IPS-18a (cell line): Measurements from ENCODE around the gene PRUNE2.

Experiments
- H3K27ac ChIP-seq: one replicate; pipeline ENCODE4 v1.5.1; 2013; ENCODE audit warnings: low read length
- H3K27me3 ChIP-seq: one replicate; pipeline ENCODE4 v1.6.1; 2013; ENCODE audit warnings: mild to moderate bottlenecking, low read length; ENCODE audit not compliant: control insufficient read depth, insufficient read depth
- H3K36me3 ChIP-seq: one replicate; pipeline ENCODE4 v1.6.1; 2013; ENCODE audit warnings: low read depth, low read length; ENCODE audit not compliant: control insufficient read depth
- H3K4me1 ChIP-seq: one replicate; pipeline ENCODE4 v1.6.1; 2013; ENCODE audit warnings: low read depth, low read length; ENCODE audit not compliant: control insufficient read depth
- H3K4me3 ChIP-seq: one replicate; pipeline ENCODE4 v1.5.1; 2013; ENCODE audit warnings: low read length
- H3K9ac ChIP-seq: one replicate; pipeline ENCODE4 v1.6.1; 2013; ENCODE audit warnings: mild to moderate bottlenecking, low read length, moderate library complexity
- H3K9me3 ChIP-seq: one replicate; pipeline ENCODE4 v1.6.1; 2013; ENCODE audit warnings: low read depth, low read length; ENCODE audit not compliant: control insufficient read depth

PRUNE2 gene

DNA sequence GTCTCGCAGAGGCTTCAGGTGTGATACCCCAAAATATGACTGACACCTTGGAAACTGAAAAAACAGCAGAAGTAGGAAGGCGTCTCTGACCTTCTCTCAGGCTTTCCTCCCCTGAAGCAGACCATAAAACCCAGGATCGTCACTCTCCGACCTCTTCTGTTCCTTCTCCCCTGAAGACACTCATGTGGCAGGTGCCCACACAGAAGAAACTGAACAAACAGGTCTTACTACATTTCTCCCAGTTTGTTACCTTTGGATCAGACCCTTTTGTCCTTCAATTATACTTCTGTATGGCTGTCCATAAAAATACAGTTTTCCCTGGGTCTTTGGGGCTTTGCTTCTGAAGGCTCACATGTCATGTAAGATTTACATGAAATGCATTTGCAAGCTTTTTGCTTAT is 10.3 kb upstream of the PRUNE2 start:
- Histone ChIP-seq H3K4me1 (no peaks in the 10 kb centered on the region), H3K9ac (no peak overlapping the region), H3K4me3 (no peak overlapping the region), H3K36me3 (no peaks in the 10 kb centered on the region), H3K27me3 (no peaks in the 10 kb centered on the region), H3K9me3 (no peaks in the 10 kb centered on the region), H3K27ac (no peak overlapping the region)

DNA sequence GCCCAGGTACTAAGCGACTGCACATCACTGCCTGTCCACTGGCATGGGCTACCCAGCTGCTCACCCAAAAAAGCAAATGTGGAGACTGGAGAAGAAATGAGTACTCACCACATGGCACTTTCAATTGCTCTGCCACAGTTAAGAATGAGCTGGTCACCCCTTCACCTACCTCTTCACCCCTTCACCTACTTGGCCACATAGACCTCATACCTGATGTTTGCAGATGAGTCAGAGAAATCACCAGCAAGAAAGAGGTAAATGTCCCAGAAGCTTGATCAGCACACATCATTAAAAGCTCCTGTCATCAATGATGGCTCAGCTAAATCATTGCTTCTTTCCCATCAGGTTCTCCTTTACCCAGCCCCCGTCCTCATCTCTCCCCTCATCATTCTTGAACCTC is 7.6 kb upstream of the PRUNE2 start:
- no peak overlapping the region for H3K4me3 ChIP-seq
- no peak overlapping the region for H3K9ac ChIP-seq
- no peaks in the 10 kb centered on the region for H3K36me3 ChIP-seq
- peaks cover 2% of the 10 kb centered on the region for H3K27me3 ChIP-seq
- H3K4me1 ChIP-seq = no peaks in the 10 kb centered on the region
- H3K9me3 ChIP-seq = no peaks in the 10 kb centered on the region
- no peak overlapping the region for H3K27ac ChIP-seq

DNA sequence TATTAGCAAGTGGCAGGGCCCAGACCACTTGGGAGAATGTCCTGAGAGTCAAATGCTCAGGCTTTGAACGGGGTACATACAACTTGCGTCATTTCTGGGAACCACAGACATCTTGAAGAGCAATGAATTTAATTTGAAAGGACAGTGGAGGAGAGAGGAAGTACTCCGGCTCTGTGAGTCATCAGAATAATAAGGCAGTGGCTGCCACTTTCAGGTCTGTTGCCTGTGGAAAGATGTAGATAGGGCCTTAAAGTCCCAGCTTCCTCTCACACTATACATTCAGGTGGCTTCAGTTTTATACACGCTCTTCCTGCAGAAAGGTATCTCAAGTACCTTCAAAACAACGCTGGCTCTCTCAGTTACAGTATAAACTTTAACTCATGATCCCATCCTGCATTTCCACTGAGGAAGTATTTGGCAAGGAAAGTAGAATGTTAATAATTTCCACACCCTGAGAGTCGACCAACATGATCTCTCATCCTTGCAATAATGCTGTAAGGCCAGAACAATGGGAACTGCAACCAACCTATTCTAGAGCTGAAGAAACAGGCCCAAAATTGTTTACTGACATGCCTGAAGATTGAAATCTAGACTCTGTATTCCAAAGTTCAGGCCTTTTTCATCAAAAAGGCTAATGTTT is 6.8 kb upstream of the PRUNE2 start:
- H3K9me3 ChIP-seq = no peaks in the 10 kb centered on the region
- no peak overlapping the region for H3K9ac ChIP-seq
- H3K4me3 ChIP-seq = no peak overlapping the region
- H3K27ac ChIP-seq = no peak overlapping the region
- H3K4me1 ChIP-seq = no peaks in the 10 kb centered on the region
- peaks cover 9% of the 10 kb centered on the region for H3K27me3 ChIP-seq
- H3K36me3 ChIP-seq = no peaks in the 10 kb centered on the region

DNA sequence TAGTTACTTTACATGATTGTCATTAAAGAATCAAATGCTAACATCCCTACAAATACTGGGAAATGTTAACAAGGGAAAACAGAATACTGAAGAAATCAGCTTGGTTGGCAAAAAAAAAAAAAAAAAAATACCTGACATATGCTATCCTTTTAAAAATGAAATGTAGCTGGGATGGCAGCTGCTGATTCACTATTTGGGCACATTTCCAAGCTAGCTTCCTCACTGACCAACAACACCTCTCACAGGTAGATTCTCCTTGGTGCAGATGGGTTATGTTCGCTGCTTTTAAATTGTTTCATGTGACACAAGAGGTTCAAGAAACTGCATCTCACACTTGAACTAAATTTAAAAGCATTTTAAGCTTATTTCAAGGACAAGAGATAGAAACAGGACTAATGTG is 6.1 kb upstream of the PRUNE2 start:
- Histone ChIP-seq H3K4me3 (no peak overlapping the region), H3K9ac (no peak overlapping the region), H3K4me1 (no peaks in the 10 kb centered on the region), H3K27me3 (peaks cover 17% of the 10 kb centered on the region), H3K36me3 (no peaks in the 10 kb centered on the region), H3K27ac (no peak overlapping the region), H3K9me3 (no peaks in the 10 kb centered on the region)

DNA sequence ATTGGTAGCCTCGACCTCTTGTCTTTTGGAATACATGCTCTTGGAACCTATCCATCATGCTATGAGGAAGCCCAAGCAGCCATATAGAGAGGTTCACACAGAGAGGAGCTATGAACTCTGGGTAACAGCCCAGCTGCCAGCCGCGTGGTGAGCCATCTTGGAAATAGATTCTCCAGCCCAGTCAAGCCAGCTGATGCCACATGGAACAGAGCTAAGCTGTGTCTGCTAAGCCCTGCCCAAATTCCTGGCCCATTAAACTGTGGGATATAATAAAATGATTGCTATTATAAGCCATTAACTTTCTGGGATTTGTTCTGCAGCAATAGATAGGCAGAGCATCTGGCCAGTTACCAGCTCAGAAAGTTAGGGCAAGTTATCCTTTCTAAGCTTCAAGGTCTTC is 4.9 kb upstream of the PRUNE2 start:
- no peak overlapping the region for H3K4me3 ChIP-seq
- H3K9me3 ChIP-seq = no peaks in the 10 kb centered on the region
- H3K4me1 ChIP-seq = no peaks in the 10 kb centered on the region
- H3K9ac ChIP-seq = no peak overlapping the region
- H3K36me3 ChIP-seq = no peaks in the 10 kb centered on the region
- H3K27ac ChIP-seq = no peak overlapping the region
- peaks cover 23% of the 10 kb centered on the region for H3K27me3 ChIP-seq

DNA sequence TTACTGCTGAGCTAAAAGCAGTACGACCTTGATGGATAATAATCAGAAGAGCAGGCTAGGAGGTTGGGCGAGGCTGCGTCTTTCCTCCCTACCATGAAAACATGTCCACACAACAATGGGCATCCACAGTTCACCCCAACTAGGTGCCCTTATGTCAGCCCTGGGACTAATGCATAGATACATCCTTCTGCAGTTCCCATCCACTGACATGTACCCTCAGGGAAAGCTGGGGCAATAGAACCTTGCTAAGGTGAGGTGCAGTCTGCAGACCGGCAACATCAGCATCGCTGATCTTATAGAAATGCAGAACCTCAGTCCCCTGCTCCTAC is 697 bp upstream of the PRUNE2 start:
- peak overlapping the region; percentile 94 for H3K4me3 ChIP-seq
- no peak overlapping the region for H3K9ac ChIP-seq
- H3K27me3 ChIP-seq = peaks cover 43% of the 10 kb centered on the region
- H3K9me3 ChIP-seq = no peaks in the 10 kb centered on the region
- H3K36me3 ChIP-seq = no peaks in the 10 kb centered on the region
- peaks cover 12% of the 10 kb centered on the region for H3K4me1 ChIP-seq
- no peak overlapping the region for H3K27ac ChIP-seq

DNA sequence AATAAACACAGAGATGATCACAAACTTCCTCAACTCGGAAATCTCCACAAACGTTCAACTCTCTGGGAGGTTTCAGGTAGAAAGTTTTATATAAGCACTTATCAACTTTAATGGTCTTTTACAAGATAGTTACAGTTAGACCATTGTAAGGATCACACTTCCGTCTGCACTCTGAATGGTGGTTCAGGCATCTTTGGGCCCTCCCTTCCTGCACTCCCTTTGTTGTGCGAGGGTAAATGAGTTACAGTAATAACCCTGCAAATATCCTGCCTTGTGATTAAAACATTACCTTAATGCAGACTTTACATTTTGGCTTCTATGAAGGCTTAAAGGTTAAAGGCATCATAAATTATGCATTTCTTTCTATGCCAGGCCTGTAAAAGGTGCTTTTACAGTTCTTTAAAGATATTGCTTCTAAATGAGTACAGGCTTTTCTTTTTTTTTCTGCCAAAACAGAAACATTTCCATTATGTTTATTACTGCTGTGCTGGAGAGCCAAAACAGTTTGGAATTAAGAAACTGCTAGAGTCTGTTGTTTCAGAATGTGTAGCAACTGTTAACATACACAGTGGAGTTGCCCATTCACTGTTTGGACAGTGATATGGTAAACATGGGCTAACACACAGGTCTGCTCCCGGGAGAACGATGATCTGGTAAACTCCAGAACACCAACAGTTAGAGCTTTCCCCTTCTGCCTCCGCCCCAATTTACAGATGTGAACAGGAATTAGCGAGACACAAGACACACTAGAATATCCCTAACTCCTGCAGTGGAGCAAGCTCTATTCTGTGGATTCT is 1.1 kb downstream of the PRUNE2 start:
- peaks cover 43% of the 10 kb centered on the region for H3K27me3 ChIP-seq
- H3K9me3 ChIP-seq = no peaks in the 10 kb centered on the region
- peaks cover 12% of the 10 kb centered on the region for H3K4me1 ChIP-seq
- H3K27ac ChIP-seq = no peak overlapping the region
- no peaks in the 10 kb centered on the region for H3K36me3 ChIP-seq
- H3K4me3 ChIP-seq = peak overlapping the region; percentile 94
- H3K9ac ChIP-seq = peak overlapping the region; percentile 70

DNA sequence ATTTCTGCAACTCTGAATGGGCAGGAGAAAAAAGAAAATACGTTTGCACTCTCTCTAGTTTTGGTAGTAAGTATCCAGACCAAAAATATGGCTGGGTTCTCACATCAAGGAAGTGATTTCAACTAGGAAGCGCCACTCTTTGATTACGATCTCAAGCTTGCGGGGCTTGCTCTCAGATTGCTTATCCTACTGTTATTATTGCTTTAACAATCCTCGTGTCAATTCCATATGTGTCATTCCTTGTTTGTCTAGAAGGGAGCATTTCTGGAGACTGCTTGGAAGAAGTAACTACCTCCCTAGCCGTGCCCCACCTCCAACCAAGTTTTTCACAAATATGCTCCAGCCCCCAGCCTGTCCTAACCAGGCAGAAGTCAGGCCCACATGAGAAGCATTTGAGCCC is 3.5 kb downstream of the PRUNE2 start:
- Histone ChIP-seq H3K4me1 (peaks cover 12% of the 10 kb centered on the region), H3K27ac (no peak overlapping the region), H3K4me3 (no peak overlapping the region)

DNA sequence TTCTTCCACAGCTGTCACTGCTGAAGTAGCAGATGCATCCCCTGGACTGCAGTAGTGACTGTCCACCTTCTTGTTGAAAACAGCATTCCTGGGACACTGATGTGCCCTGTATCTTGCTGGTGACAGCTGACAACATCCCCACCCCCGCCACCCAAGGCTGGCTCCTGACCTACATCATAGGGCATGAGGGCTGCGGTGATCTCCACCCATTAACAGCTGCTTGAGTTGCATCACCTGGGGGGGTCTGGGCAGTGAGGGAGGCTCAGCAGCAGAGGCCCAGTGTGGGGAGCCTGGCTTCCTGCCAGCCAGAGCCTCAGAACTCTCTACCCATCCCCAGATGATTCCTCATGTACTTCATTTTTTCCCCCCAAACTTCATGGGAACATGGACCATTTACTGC is 4.1 kb downstream of the PRUNE2 start:
- H3K4me1 ChIP-seq = peaks cover 12% of the 10 kb centered on the region
- no peak overlapping the region for H3K27ac ChIP-seq
- H3K9ac ChIP-seq = no peak overlapping the region
- peaks cover 25% of the 10 kb centered on the region for H3K27me3 ChIP-seq
- no peaks in the 10 kb centered on the region for H3K9me3 ChIP-seq
- H3K4me3 ChIP-seq = no peak overlapping the region
- no peaks in the 10 kb centered on the region for H3K36me3 ChIP-seq

More for the DNA sequence above, 3.5 kb downstream of the PRUNE2 start:
- H3K9ac ChIP-seq = no peak overlapping the region
- H3K27me3 ChIP-seq = peaks cover 31% of the 10 kb centered on the region
- H3K36me3 ChIP-seq = no peaks in the 10 kb centered on the region
- H3K9me3 ChIP-seq = no peaks in the 10 kb centered on the region

DNA sequence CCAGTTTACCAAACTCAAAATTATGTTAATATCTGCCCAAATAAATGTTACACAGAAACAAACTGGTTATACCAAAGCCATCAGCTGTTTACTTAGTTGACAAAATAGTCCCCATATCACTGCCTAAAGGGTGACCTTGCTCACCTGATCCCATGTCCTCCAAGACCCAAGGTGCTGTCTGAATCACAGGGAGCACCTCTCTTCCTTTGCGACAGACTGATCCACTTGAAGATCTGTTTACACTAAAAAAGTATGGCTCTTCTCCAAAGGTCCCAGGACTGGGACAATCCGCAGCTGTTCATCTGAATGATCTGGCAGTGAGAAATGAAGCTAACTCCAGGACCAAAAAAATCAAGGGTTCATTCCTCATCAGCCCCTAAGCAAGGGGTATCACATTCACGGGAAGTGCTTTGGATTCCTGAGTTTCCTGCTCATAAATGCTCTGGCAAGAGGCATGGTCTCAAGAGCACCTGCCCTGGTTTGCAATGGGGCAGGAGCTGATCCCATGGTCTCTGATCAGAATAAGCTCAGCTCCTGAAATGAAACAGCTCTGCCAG is 5.0 kb downstream of the PRUNE2 start:
- Histone ChIP-seq H3K27ac (no peak overlapping the region), H3K9ac (no peak overlapping the region), H3K4me1 (peaks cover 12% of the 10 kb centered on the region), H3K4me3 (no peak overlapping the region), H3K27me3 (peaks cover 20% of the 10 kb centered on the region), H3K36me3 (no peaks in the 10 kb centered on the region), H3K9me3 (no peaks in the 10 kb centered on the region)

DNA sequence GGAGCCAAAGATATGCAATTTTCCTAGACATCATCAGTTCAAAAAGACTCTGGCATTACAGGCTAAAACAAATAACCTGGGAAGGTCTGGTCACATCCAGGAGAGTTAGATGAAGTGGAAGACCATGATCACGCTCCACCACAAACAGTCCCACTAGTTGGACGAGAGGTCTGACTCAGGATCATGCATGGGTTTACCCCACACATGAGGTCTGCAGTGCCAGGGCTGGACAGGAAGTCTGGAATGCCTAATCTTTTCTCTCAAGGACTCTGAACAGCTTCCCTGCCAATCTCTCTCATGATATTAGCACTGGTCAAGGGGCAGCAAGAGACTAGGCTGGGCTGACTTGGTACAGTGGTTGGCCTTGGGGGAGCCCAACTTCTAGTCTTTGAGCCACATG is 7.1 kb downstream of the PRUNE2 start:
- no peaks in the 10 kb centered on the region for H3K36me3 ChIP-seq
- no peak overlapping the region for H3K4me3 ChIP-seq
- H3K9me3 ChIP-seq = no peaks in the 10 kb centered on the region
- no peak overlapping the region for H3K27ac ChIP-seq
- H3K9ac ChIP-seq = no peak overlapping the region
- no peaks in the 10 kb centered on the region for H3K27me3 ChIP-seq
- no peaks in the 10 kb centered on the region for H3K4me1 ChIP-seq
